ENCODE data around the gene DIPK1B. TPM values are rescaled to one million over a fixed set of nuclear protein-coding genes. Genes with fewer than 3 reads are reported as not detected.
"Not testable (repeated sequence)": the region's sequence is repeated elsewhere in the genome, so short reads cannot be mapped to it uniquely, and the experiment has no call there.

Gene DIPK1B
- total and polyA plus RNA-seq, 8 donors = 4.3 to 32.3 (median 6.5) TPM

GRCh38 chr9:136760834-136761544, 48.6 kb downstream of the DIPK1B start:
- H3K9me3 ChIP-seq; H3K4me3 ChIP-seq; FAIRE-seq; H3K27ac ChIP-seq; H3K4me1 ChIP-seq; H3K36me3 ChIP-seq; intact Hi-C loops (cut with DNase I); H3K27me3 ChIP-seq: not testable (repeated sequence)
- peak in 3 of 6 donors; percentile 51 to 68 (median 55) for DNase-seq
- TF ChIP-seq CTCF (IDR thresholded peaks at IDR 0.05) = peak in 1 of 4 donors; percentile 10
- peak in 3 of 4 donors; percentile 58 to 72 (median 58) for ATAC-seq
- 29 to 37% methylated on average over 22 of the region's 22 CpGs for WGBS, 2 donors

DNA sequence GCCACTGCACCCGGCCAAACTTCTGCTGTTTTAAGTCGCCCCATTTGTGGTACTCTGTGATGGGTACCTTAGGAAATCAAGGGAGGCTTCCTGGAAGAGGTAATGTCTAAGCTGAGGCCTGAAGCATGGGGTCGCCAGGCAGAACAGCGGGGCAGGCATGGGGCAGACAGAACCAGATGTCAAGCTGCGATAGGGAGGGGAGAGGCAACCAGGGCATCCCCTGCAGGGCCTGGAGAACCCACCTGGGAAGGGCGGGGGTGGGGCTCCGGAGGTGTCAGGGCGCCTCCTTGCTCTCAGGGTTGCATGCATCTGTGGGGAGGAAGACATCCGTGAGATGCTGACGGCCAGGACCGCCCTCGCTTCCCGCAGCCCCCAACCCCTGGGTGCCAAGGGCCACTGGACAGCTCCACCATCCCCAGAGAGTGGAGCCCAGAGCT, 49.2 kb downstream of the DIPK1B start:
- Histone ChIP-seq H3K27me3 (no peaks in the 10 kb centered on the region), H3K4me3 (no peak overlapping the region), H3K27ac (no peak overlapping the region), H3K36me3 (no peaks in the 10 kb centered on the region), H3K9me3 (no peaks in the 10 kb centered on the region), H3K4me1 (no peaks in the 10 kb centered on the region)
- intact Hi-C loops (cut with DNase I) = no loop called here
- DNase-seq = peak in 1 of 6 donors; percentile 34
- WGBS, 2 donors = 53 to 68% methylated on average over 11 to 13 of the region's 13 CpGs
- FAIRE-seq = no peak
- TF ChIP-seq CTCF (IDR thresholded peaks at IDR 0.05) = no peak
- ATAC-seq = no peak

DNA sequence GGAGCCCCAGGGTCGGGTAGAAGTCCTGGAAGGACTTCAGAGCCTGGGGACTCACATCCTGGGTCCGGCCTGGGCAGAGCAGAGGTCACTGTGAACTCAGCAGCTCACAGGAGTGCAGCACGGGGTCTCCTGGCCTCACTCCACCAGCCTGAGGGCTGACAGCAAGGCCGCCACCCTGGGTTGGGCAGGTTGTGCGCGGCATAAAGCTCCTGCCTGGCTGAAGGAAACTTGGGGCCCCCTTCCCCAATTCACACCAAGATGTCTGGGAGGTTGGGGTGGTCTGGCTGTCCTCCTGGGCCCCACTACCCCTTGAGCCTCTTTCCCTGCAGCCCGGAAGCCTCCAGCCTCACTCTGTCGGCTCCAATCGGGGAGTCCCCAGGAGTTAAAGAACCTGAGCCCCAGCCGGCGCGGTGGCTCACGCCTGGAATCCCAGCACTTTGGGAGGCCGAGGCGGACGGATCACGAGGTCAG, 49.9 kb downstream of the DIPK1B start:
- intact Hi-C loops (cut with DNase I) = no loop called here

GRCh38 chr9:136762915-136763648, 50.7 kb downstream of the DIPK1B start:
- Histone ChIP-seq H3K4me3 (no peak overlapping the region), H3K9me3 (no peaks in the 10 kb centered on the region), H3K36me3 (no peaks in the 10 kb centered on the region), H3K27ac (no peak overlapping the region), H3K4me1 (no peaks in the 10 kb centered on the region), H3K27me3 (no peaks in the 10 kb centered on the region)
- intact Hi-C loops (cut with DNase I) = no loop called here
- ATAC-seq (peak in 1 of 4 donors; percentile 40), FAIRE-seq (no peak), DNase-seq (peak in 2 of 6 donors; percentile 55 to 58)
- WGBS, 2 donors = 29 to 36% methylated on average over 25 to 36 of the region's 37 CpGs
- no peak for TF ChIP-seq CTCF (IDR thresholded peaks at IDR 0.05)

More for the DNA sequence above, 49.9 kb downstream of the DIPK1B start:
- DNase-seq = peak in 1 of 6 donors; percentile 30
- 68 to 86% methylated on average over 13 to 17 of the region's 17 CpGs for WGBS, 2 donors
- no peaks in the 10 kb centered on the region for H3K27me3 ChIP-seq
- H3K4me3 ChIP-seq = no peak overlapping the region
- H3K9me3 ChIP-seq = no peaks in the 10 kb centered on the region
- no peak overlapping the region for H3K27ac ChIP-seq
- TF ChIP-seq CTCF (IDR thresholded peaks at IDR 0.05) = no peak
- no peak for FAIRE-seq
- ATAC-seq = no peak
- H3K36me3 ChIP-seq = no peaks in the 10 kb centered on the region
- H3K4me1 ChIP-seq = no peaks in the 10 kb centered on the region

All from pancreas (tissue), 10 donors.